GM12878 (cell line): ENCODE results near the gene DLGAP5.

ENCODE experiments used
- CHD4 ChIP-seq: fragments of 200-600 bp; sonication (generic); IDR thresholded peaks from 2 replicates; pipeline ENCODE4 v1.6.1; 2016; ENCODE audit warnings: mild to moderate bottlenecking
- ETV6 ChIP-seq, 2 experiments: fragments of 450-650 bp in 1 of 2; IDR thresholded peaks in 1 of 2; conservative IDR thresholded peaks in 1 of 2; 2 replicates each; pipeline ENCODE4 v1.6.1; 2014; ENCODE audit warnings: antibody characterized with exemption in 1 of 2, borderline replicate concordance in 1 of 2, low read depth in 1 of 2, mild to moderate bottlenecking in 1 of 2, moderate library complexity in 1 of 2
- EZH2 ChIP-seq: IDR thresholded peaks from 2 replicates; pipeline ENCODE4 v1.6.1; 2012; ENCODE audit warnings: low read depth, mild to moderate bottlenecking, control low read depth, inconsistent platforms, low read length, borderline replicate concordance; ENCODE audit not compliant: control insufficient read depth
- HCFC1 ChIP-seq: fragments of 150-350 bp; IDR thresholded peaks from 2 replicates; pipeline ENCODE4 v1.6.1; 2014; ENCODE audit warnings: low read length
- KDM1A ChIP-seq: fragments of 200-600 bp; sonication (generic); IDR thresholded peaks from 2 replicates; pipeline ENCODE4 v1.6.1; 2016; ENCODE audit warnings: borderline replicate concordance
- MTA3 ChIP-seq: IDR thresholded peaks from 2 replicates; pipeline ENCODE4 v1.6.1; 2012; ENCODE audit warnings: low read length, inconsistent platforms, borderline replicate concordance
- MXI1 ChIP-seq: fragments of 150-350 bp; IDR thresholded peaks from 2 replicates; pipeline ENCODE4 v1.6.1; 2011; ENCODE audit warnings: low read depth, mild to moderate bottlenecking, inconsistent platforms, low read length, improper control_type of control experiment
- RAD21 ChIP-seq: IDR thresholded peaks from 2 replicates; pipeline ENCODE4 v1.6.1; 2011; ENCODE audit warnings: mild to moderate bottlenecking, low read depth, low read length, moderate library complexity; ENCODE audit not compliant: insufficient read depth
- RELA ChIP-seq: fragments of 450-650 bp; IDR thresholded peaks from 2 replicates; pipeline ENCODE4 v1.8.0; 2014; ENCODE audit warnings: borderline replicate concordance; ENCODE audit not compliant: partially characterized antibody
- TF ChIP-seq, protein P1 (sequence below): fragments of 450-650 bp; IDR thresholded peaks from 2 replicates; pipeline ENCODE4 v1.6.1; 2016; ENCODE audit warnings: mild to moderate bottlenecking
- TF ChIP-seq, protein P2 (sequence below), 3 experiments: IDR thresholded peaks in 2 of 3; conservative IDR thresholded peaks in 1 of 3; 2 replicates each; pipeline ENCODE4 v1.5.1; 2011; ENCODE audit warnings: low read depth in 3 of 3, low read length in 3 of 3, mild to moderate bottlenecking in 3 of 3, control low read depth in 2 of 3, moderate library complexity in 2 of 3, inconsistent platforms in 1 of 3, mixed read lengths in 1 of 3; ENCODE audit not compliant: control insufficient read depth in 2 of 3, insufficient read depth in 1 of 3; ENCODE audit errors: extremely low read depth in 1 of 3

DNA sequence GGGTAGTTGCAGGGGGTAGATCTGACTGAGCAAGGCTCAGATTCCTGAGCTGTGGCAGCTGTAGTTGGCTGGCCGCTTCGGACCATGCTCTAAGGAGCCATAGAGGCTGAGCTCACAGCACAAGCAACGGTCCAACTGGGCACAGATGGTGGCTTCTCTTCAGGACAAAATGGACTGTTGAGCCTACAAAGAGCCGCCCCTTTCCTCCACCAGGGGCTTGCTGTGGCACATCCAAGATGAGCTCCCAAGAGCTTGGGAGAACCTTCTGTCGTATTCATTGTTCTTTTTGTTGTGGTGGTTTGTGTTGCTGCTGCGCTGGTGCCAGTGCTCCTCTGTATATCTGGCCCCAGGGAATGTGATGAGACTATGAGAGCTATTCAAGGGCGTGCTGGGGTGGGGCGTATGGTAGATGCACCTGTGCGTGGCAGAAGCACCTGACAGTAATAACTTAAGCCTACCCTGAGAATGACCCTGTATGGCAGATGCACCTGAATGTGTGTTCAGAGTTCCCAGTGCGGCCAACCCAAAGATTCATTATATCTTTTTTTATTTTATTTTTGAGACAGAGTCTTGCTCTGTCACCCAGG is 80.2 kb downstream of the DLGAP5 start:
- TF ChIP-seq CHD4 (no peak), MXI1 (no peak), RAD21 (no peak), EZH2 (no peak), ETV6 (conservative IDR thresholded peaks at IDR 0.05 in 1 of 2, IDR thresholded peaks at IDR 0.05 in 1 of 2; ENCODE audit: borderline replicate concordance in 1 of 2, low read depth in 1 of 2) (no peak), MTA3 (no peak), RELA (no peak), HCFC1 (no peak), KDM1A (no peak)
- TF ChIP-seq, protein P1, sequence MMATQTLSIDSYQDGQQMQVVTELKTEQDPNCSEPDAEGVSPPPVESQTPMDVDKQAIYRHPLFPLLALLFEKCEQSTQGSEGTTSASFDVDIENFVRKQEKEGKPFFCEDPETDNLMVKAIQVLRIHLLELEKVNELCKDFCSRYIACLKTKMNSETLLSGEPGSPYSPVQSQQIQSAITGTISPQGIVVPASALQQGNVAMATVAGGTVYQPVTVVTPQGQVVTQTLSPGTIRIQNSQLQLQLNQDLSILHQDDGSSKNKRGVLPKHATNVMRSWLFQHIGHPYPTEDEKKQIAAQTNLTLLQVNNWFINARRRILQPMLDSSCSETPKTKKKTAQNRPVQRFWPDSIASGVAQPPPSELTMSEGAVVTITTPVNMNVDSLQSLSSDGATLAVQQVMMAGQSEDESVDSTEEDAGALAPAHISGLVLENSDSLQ, result no peak
- TF ChIP-seq, protein P2, sequence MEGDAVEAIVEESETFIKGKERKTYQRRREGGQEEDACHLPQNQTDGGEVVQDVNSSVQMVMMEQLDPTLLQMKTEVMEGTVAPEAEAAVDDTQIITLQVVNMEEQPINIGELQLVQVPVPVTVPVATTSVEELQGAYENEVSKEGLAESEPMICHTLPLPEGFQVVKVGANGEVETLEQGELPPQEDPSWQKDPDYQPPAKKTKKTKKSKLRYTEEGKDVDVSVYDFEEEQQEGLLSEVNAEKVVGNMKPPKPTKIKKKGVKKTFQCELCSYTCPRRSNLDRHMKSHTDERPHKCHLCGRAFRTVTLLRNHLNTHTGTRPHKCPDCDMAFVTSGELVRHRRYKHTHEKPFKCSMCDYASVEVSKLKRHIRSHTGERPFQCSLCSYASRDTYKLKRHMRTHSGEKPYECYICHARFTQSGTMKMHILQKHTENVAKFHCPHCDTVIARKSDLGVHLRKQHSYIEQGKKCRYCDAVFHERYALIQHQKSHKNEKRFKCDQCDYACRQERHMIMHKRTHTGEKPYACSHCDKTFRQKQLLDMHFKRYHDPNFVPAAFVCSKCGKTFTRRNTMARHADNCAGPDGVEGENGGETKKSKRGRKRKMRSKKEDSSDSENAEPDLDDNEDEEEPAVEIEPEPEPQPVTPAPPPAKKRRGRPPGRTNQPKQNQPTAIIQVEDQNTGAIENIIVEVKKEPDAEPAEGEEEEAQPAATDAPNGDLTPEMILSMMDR (IDR thresholded peaks at IDR 0.05 in 2 of 3, conservative IDR thresholded peaks at IDR 0.05 in 1 of 3; ENCODE audit: control insufficient read depth in 2 of 3, extremely low read depth in 1 of 3, insufficient read depth in 1 of 3, low read depth in 3 of 3, low read length in 3 of 3), result no peak
